Ascending aorta (tissue), 2 donors: ENCODE results near the gene NELFB. TPM values are rescaled to one million over a fixed set of nuclear protein-coding genes. Genes with fewer than 3 reads are reported as not detected.
A peak's percentile ranks its signal among the peaks of the same experiment; 100 is the strongest.

Source experiments
- DNase-seq, 2 donors: peaks; one replicate each; pipeline ENCODE4 v3.0.0-alpha.2; 2019; ENCODE audit warnings: low spot score in 2 of 2
- H3K27ac ChIP-seq, 2 donors: fragments of 200-600 bp; sonication (generic); one replicate each; pipeline ENCODE4 v1.5.1; 2016 to 2017; ENCODE audit warnings: mild to moderate bottlenecking in 1 of 2
- H3K27me3 ChIP-seq: fragments of 200-600 bp; sonication (generic); one replicate; pipeline ENCODE4 v1.5.1; 2017
- H3K36me3 ChIP-seq, 2 donors: fragments of 200-600 bp; sonication (generic); one replicate each; pipeline ENCODE4 v1.5.1; 2016
- H3K4me1 ChIP-seq, 2 donors: fragments of 200-600 bp; sonication (generic); one replicate each; pipeline ENCODE4 v1.5.1; 2016 to 2017; ENCODE audit warnings: mild to moderate bottlenecking in 1 of 2
- H3K4me3 ChIP-seq, 2 donors: fragments of 200-600 bp; sonication (generic); one replicate each; pipeline ENCODE4 v1.5.1; 2016 to 2017; ENCODE audit warnings: mild to moderate bottlenecking in 1 of 2
- H3K9me3 ChIP-seq, 2 donors: fragments of 200-600 bp; sonication (generic); one replicate each; pipeline ENCODE4 v1.5.1; 2016
- CTCF ChIP-seq, 3 experiments: fragments of 200-600 bp in 2 of 3; fragments of 450-650 bp in 1 of 3; sonication (generic) in 2 of 3; IDR thresholded peaks; one replicate each; pipeline ENCODE4 v1.5.1; 2016 to 2019; ENCODE audit warnings: antibody characterized with exemption in 3 of 3, mild to moderate bottlenecking in 1 of 3, moderate library complexity in 1 of 3
- intact Hi-C: fragments of 100-400 bp; cut with DNase I; formaldehyde crosslinking; loops from one replicate; pipeline ENCODE4 v1.15.1; 2023
- total RNA-seq: library from RNA; depleted of rRNA; stranded (reverse); fragments of >200 nt; gene quantifications from one replicate; pipeline ENCODE4 v1.1.0, GENCODE V29; 2016

NELFB gene
- total RNA-seq, 1 donor from 2014 or later: 71.7 TPM

GRCh38 chr9:137298401-137299202, 43.5 kb downstream of the NELFB start:
- H3K4me3 ChIP-seq: no peak overlapping the region
- H3K27me3 ChIP-seq: peaks cover 27% of the 10 kb centered on the region
- intact Hi-C loops: loop anchor here (10.0 kb wide), 1 partner anchor 226 kb away; no protein-coding TSS in a partner anchor
- DNase-seq: no peak
- no peak overlapping the region for H3K27ac ChIP-seq
- no peak for TF ChIP-seq CTCF (IDR thresholded peaks at IDR 0.05)
- H3K4me1 ChIP-seq: peaks cover 15 to 20% of the 10 kb centered on the region in 2 donors
- H3K9me3 ChIP-seq: no peaks in the 10 kb centered on the region
- H3K36me3 ChIP-seq: no peaks in the 10 kb centered on the region

- Histone ChIP-seq H3K36me3 (no peaks in the 10 kb centered on the region), H3K9me3 (no peaks in the 10 kb centered on the region), H3K4me1 (peaks cover 15 to 20% of the 10 kb centered on the region in 2 donors), H3K27ac (no peak overlapping the region), H3K4me3 (no peak overlapping the region), H3K27me3 (peaks cover 21% of the 10 kb centered on the region)
- intact Hi-C loops: loop anchor here (10.0 kb wide), 1 partner anchor 226 kb away; no protein-coding TSS in a partner anchor
- DNase-seq: no peak
- no peak for TF ChIP-seq CTCF (IDR thresholded peaks at IDR 0.05)
Observed at GRCh38 chr9:137299203-137299565, 44.1 kb downstream of the NELFB start.

DNA sequence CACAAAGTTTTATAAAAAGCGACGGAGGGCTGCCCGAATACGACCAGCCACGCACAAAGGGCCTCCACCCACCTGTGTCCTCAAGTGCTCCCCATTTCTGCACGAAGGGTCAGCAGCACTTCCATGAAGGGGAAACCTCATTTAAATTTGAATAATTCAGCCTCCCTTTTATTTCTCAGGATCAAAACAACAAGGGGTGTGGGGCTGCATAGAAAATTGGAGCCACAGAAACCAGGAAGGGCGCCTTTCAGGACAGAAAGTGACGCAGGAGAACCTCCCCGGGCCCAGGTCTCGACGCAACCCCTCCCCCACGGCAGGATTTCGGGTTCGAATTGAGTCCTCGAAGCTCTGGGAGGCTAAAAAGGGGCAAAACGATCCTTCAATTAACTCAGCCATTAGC, 44.8 kb downstream of the NELFB start:
- no peaks in the 10 kb centered on the region for H3K9me3 ChIP-seq
- TF ChIP-seq CTCF (IDR thresholded peaks at IDR 0.05): no peak
- no peak overlapping the region for H3K27ac ChIP-seq
- intact Hi-C loops: loop anchor here (10.0 kb wide), 1 partner anchor 225 kb away; no protein-coding TSS in a partner anchor
- H3K4me3 ChIP-seq: peak overlapping the region in 1 of 2 donors; percentile 71
- no peaks in the 10 kb centered on the region for H3K36me3 ChIP-seq
- no peak for DNase-seq
- H3K27me3 ChIP-seq: peaks cover 17% of the 10 kb centered on the region
- peaks cover 17 to 22% of the 10 kb centered on the region in 2 donors for H3K4me1 ChIP-seq

DNA sequence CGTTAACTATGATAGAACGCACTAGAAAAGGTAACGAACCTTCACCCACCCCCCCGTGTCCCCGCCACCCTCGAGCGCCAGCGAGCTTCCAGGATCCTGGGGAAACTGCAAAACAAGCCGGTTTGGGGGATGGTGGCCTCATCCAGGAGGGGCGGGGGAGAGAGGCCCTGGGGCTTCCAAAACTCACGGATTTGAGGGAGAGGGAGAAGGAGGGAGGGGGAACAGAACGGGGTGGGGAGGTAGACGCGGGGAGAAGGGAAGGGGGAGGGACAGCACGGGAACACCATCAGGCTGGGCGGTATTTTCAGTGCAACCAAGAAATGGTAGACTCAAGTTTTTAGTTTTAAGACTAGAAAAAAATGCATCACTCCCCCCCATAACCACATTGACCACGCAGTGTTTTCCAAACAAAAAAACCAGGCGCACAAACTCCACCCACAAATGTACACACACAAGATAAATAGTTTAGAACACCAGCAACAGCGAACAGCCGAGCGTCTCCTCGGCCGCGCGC, 45.5 kb downstream of the NELFB start:
- Histone ChIP-seq H3K36me3 (no peaks in the 10 kb centered on the region), H3K27me3 (peaks cover 14% of the 10 kb centered on the region), H3K4me1 (peaks cover 21 to 26% of the 10 kb centered on the region in 2 donors), H3K27ac (no peak overlapping the region), H3K4me3 (peak overlapping the region; percentile 52 to 71), H3K9me3 (no peaks in the 10 kb centered on the region)
- TF ChIP-seq CTCF (IDR thresholded peaks at IDR 0.05): no peak
- intact Hi-C loops: no loop called here
- DNase-seq: no peak

- no peaks in the 10 kb centered on the region for H3K36me3 ChIP-seq
- intact Hi-C loops: no loop called here
- peaks cover 26 to 29% of the 10 kb centered on the region in 2 donors for H3K4me1 ChIP-seq
- H3K9me3 ChIP-seq: no peaks in the 10 kb centered on the region
- no peak overlapping the region for H3K27ac ChIP-seq
- peaks cover 10% of the 10 kb centered on the region for H3K27me3 ChIP-seq
- TF ChIP-seq CTCF (IDR thresholded peaks at IDR 0.05): peak in 1 of 3 experiments; percentile 16
- DNase-seq: no peak
- peak overlapping the region; percentile 52 to 71 for H3K4me3 ChIP-seq
Observed at GRCh38 chr9:137301081-137301947, 46.2 kb downstream of the NELFB start.
